Endodermal cell (in vitro differentiated cells): ENCODE measurements around the gene FRRS1. TPM values are rescaled to one million over a fixed set of nuclear protein-coding genes. Genes with fewer than 3 reads are reported as not detected.

Experiments
- DNase-seq: peaks from one replicate; pipeline ENCODE4 v3.0.0-alpha.2; 2017
- H3K27ac ChIP-seq: 2 replicates; pipeline ENCODE4 v1.5.1; 2013; ENCODE audit warnings: mild to moderate bottlenecking, low read depth, low read length, moderate library complexity
- H3K27me3 ChIP-seq: 2 replicates; pipeline ENCODE4 v1.6.1; 2013; ENCODE audit warnings: mild to moderate bottlenecking, low read length, moderate library complexity; ENCODE audit not compliant: insufficient read depth, control insufficient read depth, poor library complexity, severe bottlenecking
- H3K36me3 ChIP-seq: 2 replicates; pipeline ENCODE4 v1.7.0; 2013; ENCODE audit warnings: mild to moderate bottlenecking, low read length, moderate library complexity; ENCODE audit not compliant: control insufficient read depth, insufficient read depth
- H3K4me1 ChIP-seq: one replicate; pipeline ENCODE4 v1.7.0; 2013; ENCODE audit warnings: low read length; ENCODE audit not compliant: control insufficient read depth, insufficient read depth
- H3K4me3 ChIP-seq: 2 replicates; pipeline ENCODE4 v1.5.1; 2013; ENCODE audit warnings: mild to moderate bottlenecking, low read length, moderate library complexity
- H3K9ac ChIP-seq: 2 replicates; pipeline ENCODE4 v1.6.1; 2013; ENCODE audit warnings: mild to moderate bottlenecking, low read length, moderate library complexity; ENCODE audit not compliant: poor library complexity, severe bottlenecking; ENCODE audit errors: extremely low read depth
- H3K9me3 ChIP-seq: 2 replicates; pipeline ENCODE4 v1.6.1; 2013; ENCODE audit warnings: mild to moderate bottlenecking, low read length, moderate library complexity; ENCODE audit not compliant: control insufficient read depth
- H3K27ac Mint-ChIP-seq: 2 replicates; pipeline ENCODE4 v1.8.0; 2020; ENCODE audit warnings: mixed read lengths
- H3K27me3 Mint-ChIP-seq: 2 replicates; pipeline ENCODE4 v1.8.0; 2021; ENCODE audit warnings: mild to moderate bottlenecking, mixed read lengths; ENCODE audit not compliant: insufficient read depth
- H3K36me3 Mint-ChIP-seq: 2 replicates; pipeline ENCODE4 v1.8.0; 2020; ENCODE audit warnings: low read depth, mixed read lengths
- H3K4me1 Mint-ChIP-seq: 2 replicates; pipeline ENCODE4 v1.8.0; 2020; ENCODE audit warnings: mixed read lengths
- H3K4me3 Mint-ChIP-seq: 2 replicates; pipeline ENCODE4 v1.8.0; 2020; ENCODE audit warnings: mild to moderate bottlenecking, moderate library complexity, mixed read lengths
- H3K9me3 Mint-ChIP-seq: 2 replicates; pipeline ENCODE4 v1.8.0; 2020; ENCODE audit warnings: mild to moderate bottlenecking, mixed read lengths
- WGBS, 2 experiments: methylation state at CpG; one replicate each; pipeline versions ENCODE4 v1.1.5 to v1.1.7; 2013; ENCODE audit warnings: missing lambda C conversion rate in 2 of 2, mixed read lengths in 1 of 2; ENCODE audit not compliant: insufficient coverage in 1 of 2, insufficient read length in 1 of 2; 5-methylcytosine and 5-hydroxymethylcytosine counted together
- total RNA-seq, 2 donors: library from RNA; stranded (reverse); fragmentation: NEBNext Ultra II Directional in 1 of 2; extraction: Animal tissue kit (Norgen Biotek cat#: 25700) in 1 of 2; gene quantifications; 2 replicates in 1 of 2; 3 replicates in 1 of 2; pipeline ENCODE4 v1.2.1, GENCODE V29; 2021
- TF ChIP-seq, protein P1 (sequence below): fragments of 200-600 bp; sonication (generic); conservative IDR thresholded peaks from 2 replicates; pipeline ENCODE4 v1.5.0; 2021; ENCODE audit warnings: antibody characterized with exemption, mild to moderate bottlenecking

The FRRS1 gene
- total RNA-seq, 2 donors from 2014 or later = 9.9 to 24.4 TPM

DNA sequence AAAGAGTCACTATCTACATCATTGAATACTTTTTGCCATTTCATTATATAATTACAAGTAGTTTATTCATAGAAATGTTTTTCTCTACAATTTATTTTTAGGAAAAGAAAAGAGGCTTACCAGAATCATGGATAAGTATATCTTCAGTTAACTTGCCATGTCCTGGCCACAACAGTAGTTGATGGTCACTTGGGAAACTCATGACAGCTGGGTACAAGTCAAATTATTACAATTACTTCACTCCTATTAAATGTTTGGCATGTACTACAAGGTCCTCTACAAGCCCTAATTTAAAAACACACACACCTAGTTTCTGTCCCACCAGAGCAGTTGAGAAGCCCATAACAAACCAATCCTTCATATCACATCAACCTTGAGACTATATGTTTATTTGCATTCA is 91.1 kb downstream of the FRRS1 start:
- H3K9me3 ChIP-seq = no peaks in the 10 kb centered on the region
- Mint-ChIP-seq H3K27ac (no peak overlapping the region), H3K9me3 (no peaks in the 10 kb centered on the region), H3K27me3 (peaks cover 18% of the 10 kb centered on the region), H3K36me3 (no peaks in the 10 kb centered on the region), H3K4me3 (no peak overlapping the region), H3K4me1 (peaks cover 10% of the 10 kb centered on the region)
- H3K4me3 ChIP-seq = no peak overlapping the region
- DNase-seq = no peak
- no peaks in the 10 kb centered on the region for H3K4me1 ChIP-seq
- H3K36me3 ChIP-seq = no peaks in the 10 kb centered on the region
- H3K9ac ChIP-seq = no peak overlapping the region
- H3K27me3 ChIP-seq = peaks cover 81% of the 10 kb centered on the region
- H3K27ac ChIP-seq = no peak overlapping the region
- TF ChIP-seq, protein P1, sequence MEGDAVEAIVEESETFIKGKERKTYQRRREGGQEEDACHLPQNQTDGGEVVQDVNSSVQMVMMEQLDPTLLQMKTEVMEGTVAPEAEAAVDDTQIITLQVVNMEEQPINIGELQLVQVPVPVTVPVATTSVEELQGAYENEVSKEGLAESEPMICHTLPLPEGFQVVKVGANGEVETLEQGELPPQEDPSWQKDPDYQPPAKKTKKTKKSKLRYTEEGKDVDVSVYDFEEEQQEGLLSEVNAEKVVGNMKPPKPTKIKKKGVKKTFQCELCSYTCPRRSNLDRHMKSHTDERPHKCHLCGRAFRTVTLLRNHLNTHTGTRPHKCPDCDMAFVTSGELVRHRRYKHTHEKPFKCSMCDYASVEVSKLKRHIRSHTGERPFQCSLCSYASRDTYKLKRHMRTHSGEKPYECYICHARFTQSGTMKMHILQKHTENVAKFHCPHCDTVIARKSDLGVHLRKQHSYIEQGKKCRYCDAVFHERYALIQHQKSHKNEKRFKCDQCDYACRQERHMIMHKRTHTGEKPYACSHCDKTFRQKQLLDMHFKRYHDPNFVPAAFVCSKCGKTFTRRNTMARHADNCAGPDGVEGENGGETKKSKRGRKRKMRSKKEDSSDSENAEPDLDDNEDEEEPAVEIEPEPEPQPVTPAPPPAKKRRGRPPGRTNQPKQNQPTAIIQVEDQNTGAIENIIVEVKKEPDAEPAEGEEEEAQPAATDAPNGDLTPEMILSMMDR = no peak

DNA sequence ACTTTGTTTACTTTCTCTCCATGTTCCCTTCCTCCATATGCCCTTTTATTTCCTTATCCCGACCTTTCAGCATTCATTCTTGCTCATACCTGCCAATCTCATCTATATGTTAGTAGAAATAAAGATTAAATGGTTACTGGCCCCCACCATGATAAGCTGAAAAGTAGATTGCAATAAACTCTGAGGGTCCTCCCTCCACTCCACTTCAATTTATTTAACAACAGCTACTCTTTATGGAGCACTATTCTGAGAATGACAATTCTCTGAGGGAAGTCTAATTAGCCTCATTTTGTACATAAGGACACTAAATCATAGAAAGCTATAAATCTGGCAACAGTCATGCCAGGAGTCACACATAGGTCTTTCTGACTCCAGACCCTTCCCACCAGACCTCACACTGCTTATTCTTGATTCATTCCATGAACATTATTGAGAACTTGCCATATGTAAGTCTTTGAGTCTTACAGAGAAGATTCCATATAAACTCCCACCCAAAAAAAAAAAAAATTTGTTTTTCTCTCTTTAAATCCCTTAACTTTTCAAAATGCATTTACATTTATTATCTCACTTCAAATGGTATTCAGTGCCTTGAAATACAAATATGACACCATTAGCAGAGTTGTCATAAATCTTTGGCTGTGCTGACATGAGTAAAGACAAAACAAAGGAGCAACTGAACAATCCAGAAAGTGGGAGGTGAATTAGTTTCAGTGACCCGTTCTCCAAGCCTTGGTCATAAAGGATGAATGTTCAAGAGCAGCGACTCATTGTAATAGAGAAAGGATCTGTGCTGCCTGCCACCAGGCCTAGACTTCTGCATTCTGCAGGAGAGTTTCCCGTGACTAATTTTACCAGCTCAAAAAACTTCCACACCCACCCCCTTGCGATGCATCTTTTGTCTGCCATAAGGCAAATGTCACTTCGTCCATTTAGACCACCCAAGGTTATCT is 92.0 kb downstream of the FRRS1 start:
- Histone ChIP-seq H3K4me3 (no peak overlapping the region), H3K4me1 (no peaks in the 10 kb centered on the region), H3K36me3 (no peaks in the 10 kb centered on the region), H3K27me3 (peaks cover 80% of the 10 kb centered on the region), H3K27ac (no peak overlapping the region), H3K9ac (no peak overlapping the region), H3K9me3 (no peaks in the 10 kb centered on the region)
- Mint-ChIP-seq H3K4me1 (peaks cover 13% of the 10 kb centered on the region), H3K36me3 (no peaks in the 10 kb centered on the region), H3K27ac (no peak overlapping the region), H3K4me3 (no peak overlapping the region), H3K9me3 (no peaks in the 10 kb centered on the region), H3K27me3 (peaks cover 18% of the 10 kb centered on the region)
- WGBS, 2 experiments = 79 to 100% methylated on average over 1 to 6 of the region's 6 CpGs
- DNase-seq = no peak
- TF ChIP-seq, protein P1 = no peak

DNA sequence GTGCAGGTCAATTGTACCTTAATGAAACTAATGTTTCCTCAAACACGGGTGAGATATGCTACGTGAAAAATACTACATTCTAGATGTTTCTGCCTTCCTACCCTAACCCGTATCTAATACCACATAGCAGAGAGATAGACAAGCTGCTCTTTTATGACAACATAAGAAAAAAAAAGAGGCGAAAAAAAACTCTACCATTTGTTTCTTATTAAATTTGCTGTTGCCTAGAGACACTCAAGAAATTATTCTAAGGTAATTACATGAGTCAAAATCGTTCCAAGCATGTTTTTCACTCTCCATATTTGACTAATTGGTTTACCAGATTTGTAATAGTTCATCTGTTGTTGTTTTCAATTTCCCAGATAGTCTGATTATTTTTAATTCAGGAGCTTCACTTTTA is 93.1 kb downstream of the FRRS1 start:
- TF ChIP-seq, protein P1 = no peak
- peaks cover 15% of the 10 kb centered on the region for H3K4me1 Mint-ChIP-seq
- no peaks in the 10 kb centered on the region for H3K9me3 ChIP-seq
- no peaks in the 10 kb centered on the region for H3K36me3 ChIP-seq
- no peak for DNase-seq
- no peak overlapping the region for H3K4me3 Mint-ChIP-seq
- H3K27me3 Mint-ChIP-seq = peaks cover 18% of the 10 kb centered on the region
- no peak overlapping the region for H3K4me3 ChIP-seq
- no peaks in the 10 kb centered on the region for H3K9me3 Mint-ChIP-seq
- H3K27ac ChIP-seq = no peak overlapping the region
- H3K27ac Mint-ChIP-seq = no peak overlapping the region
- 84 to 96% methylated on average over 3 to 4 of the region's 5 CpGs for WGBS, 2 experiments
- no peak overlapping the region for H3K9ac ChIP-seq
- H3K27me3 ChIP-seq = peaks cover 69% of the 10 kb centered on the region
- no peaks in the 10 kb centered on the region for H3K4me1 ChIP-seq
- no peaks in the 10 kb centered on the region for H3K36me3 Mint-ChIP-seq
